H1 (cell line): Measurements from ENCODE around the gene DPYD. TPM values are rescaled to one million over a fixed set of nuclear protein-coding genes. Genes with fewer than 3 reads are reported as not detected.

Experiments
- CTCF ChIA-PET: fragments of 300-600 bp; sonication (Branson Sonifier 250); formaldehyde crosslinking; loops from one replicate; lab custom pipeline; 2021; ENCODE audit not compliant: partially characterized antibody; lab: Charles Lee
- POLR2A ChIA-PET: fragments of 300-600 bp; sonication (Branson Sonifier 250); formaldehyde crosslinking; loops from one replicate; lab custom pipeline; 2021; ENCODE audit warnings: inconsistent platforms; ENCODE audit not compliant: partially characterized antibody; lab: Charles Lee
- DNase-seq, 2 experiments: peaks; one replicate each; pipeline versions ENCODE4 v3.0.0 to v3.0.0-alpha.2; 2010 to 2022; ENCODE audit warnings: low spot score in 2 of 2, low read depth in 1 of 2, mixed read lengths in 1 of 2
- FAIRE-seq: peaks from 2 replicates; lab custom pipeline; 2011; peaks lifted over from hg19 to GRCh38; lab: Jason Lieb, UNC
- H2AFZ ChIP-seq: 2 replicates; pipeline ENCODE4 v1.8.1; 2012; ENCODE audit warnings: low read length, inconsistent platforms
- H2AK5ac ChIP-seq: 2 replicates; pipeline ENCODE4 v1.6.1; 2013; ENCODE audit warnings: low read depth, low read length
- H2BK120ac ChIP-seq: replicated peaks from 2 replicates; pipeline ENCODE3; 2013; ENCODE audit warnings: low read depth, low read length, inconsistent platforms
- H2BK12ac ChIP-seq: 2 replicates; pipeline ENCODE4 v1.6.1; 2013; ENCODE audit warnings: low read depth, low read length
- H2BK15ac ChIP-seq: 2 replicates; pipeline ENCODE4 v1.6.1; 2013; ENCODE audit warnings: low read length
- H2BK20ac ChIP-seq: 2 replicates; pipeline ENCODE4 v1.6.1; 2013; ENCODE audit warnings: low read length
- H2BK5ac ChIP-seq: 2 replicates; pipeline ENCODE4 v1.6.1; 2013; ENCODE audit warnings: low read depth, low read length
- H3K14ac ChIP-seq: 2 replicates; pipeline ENCODE4 v1.6.1; 2013; ENCODE audit warnings: inconsistent platforms; ENCODE audit not compliant: insufficient read length
- H3K18ac ChIP-seq: 2 replicates; pipeline ENCODE4 v1.6.1; 2013; ENCODE audit warnings: low read length; ENCODE audit errors: extremely low read depth
- H3K23ac ChIP-seq: 2 replicates; pipeline ENCODE4 v1.6.1; 2013; ENCODE audit warnings: inconsistent platforms; ENCODE audit not compliant: insufficient read length
- H3K23me2 ChIP-seq: 2 replicates; pipeline ENCODE4 v1.6.1; 2013; ENCODE audit warnings: low read depth, low read length
- H3K27ac ChIP-seq: 2 replicates; pipeline ENCODE4 v1.6.1; 2011; ENCODE audit warnings: low read depth, low read length, inconsistent platforms
- H3K27me3 ChIP-seq, 4 experiments: replicated peaks in 1 of 4; 1 replicate in 1 of 4; 2 replicates in 3 of 4; pipeline versions ENCODE4 v1.6.1 to v1.8.1; 2011 to 2013; ENCODE audit warnings: low read length in 3 of 4, mild to moderate bottlenecking in 3 of 4, inconsistent platforms in 2 of 4, mixed read lengths in 2 of 4, moderate library complexity in 1 of 4; ENCODE audit not compliant: control insufficient read depth in 3 of 4, insufficient read depth in 3 of 4; ENCODE audit errors: extremely low read depth in 1 of 4
- H3K36me3 ChIP-seq, 4 experiments: 2 replicates each; pipeline versions ENCODE4 v1.6.1 to v1.8.1; 2011 to 2013; ENCODE audit warnings: mild to moderate bottlenecking in 4 of 4, low read length in 3 of 4, moderate library complexity in 2 of 4, control low read depth in 1 of 4, inconsistent platforms in 1 of 4; ENCODE audit not compliant: insufficient read depth in 4 of 4, control insufficient read depth in 2 of 4
- H3K4ac ChIP-seq: replicated peaks from 2 replicates; pipeline ENCODE3; 2013; ENCODE audit warnings: low read length, low read depth, mixed read lengths, inconsistent platforms; ENCODE audit not compliant: insufficient read length
- H3K4me1 ChIP-seq, 4 experiments: replicated peaks in 1 of 4; 1 replicate in 1 of 4; 2 replicates in 3 of 4; pipeline versions ENCODE4 v1.6.1 to v1.8.1; 2011 to 2013; ENCODE audit warnings: low read length in 3 of 4, inconsistent platforms in 2 of 4, mixed read lengths in 1 of 4; ENCODE audit not compliant: insufficient read depth in 4 of 4, control insufficient read depth in 3 of 4
- H3K4me2 ChIP-seq, 2 experiments: 2 replicates each; pipeline versions ENCODE4 v1.6.1 to v1.8.1; 2011 to 2013; ENCODE audit warnings: low read depth in 2 of 2, low read length in 2 of 2, control low read depth in 1 of 2, inconsistent platforms in 1 of 2, mild to moderate bottlenecking in 1 of 2; ENCODE audit not compliant: insufficient read depth in 1 of 2
- H3K4me3 ChIP-seq, 4 experiments: fragments of 200-600, 300-600 bp in 1 of 4; sonication (generic), shearing (Covaris generic), sonication (Bioruptor Twin) in 1 of 4; 2 replicates each; pipeline versions ENCODE4 v1.5.1 to v1.8.1; 2011 to 2016; ENCODE audit warnings: low read length in 4 of 4, low read depth in 3 of 4, control low read depth in 2 of 4, inconsistent platforms in 2 of 4, mild to moderate bottlenecking in 2 of 4, mixed read lengths in 1 of 4, moderate library complexity in 1 of 4; ENCODE audit not compliant: insufficient read depth in 2 of 4; ENCODE audit errors: extremely low read depth in 1 of 4
- H3K56ac ChIP-seq: replicated peaks from 2 replicates; pipeline ENCODE3; 2013; ENCODE audit warnings: low read depth, mild to moderate bottlenecking, mixed read lengths, low read length, inconsistent platforms; ENCODE audit not compliant: insufficient read length
- H3K79me1 ChIP-seq: 2 replicates; pipeline ENCODE4 v1.6.1; 2013; ENCODE audit warnings: low read depth, low read length, control low read depth
- H3K79me2 ChIP-seq, 2 experiments: 2 replicates each; pipeline versions ENCODE4 v1.6.1 to v1.8.1; 2012 to 2013; ENCODE audit warnings: low read length in 2 of 2, mild to moderate bottlenecking in 2 of 2, inconsistent platforms in 1 of 2; ENCODE audit not compliant: insufficient read depth in 2 of 2, control insufficient read depth in 1 of 2
- H3K9ac ChIP-seq, 4 experiments: replicated peaks in 1 of 4; 1 replicate in 1 of 4; 2 replicates in 3 of 4; pipeline versions ENCODE4 v1.6.1 to v1.8.1; 2011 to 2013; ENCODE audit warnings: low read depth in 3 of 4, low read length in 3 of 4, control low read depth in 2 of 4, mild to moderate bottlenecking in 2 of 4, moderate library complexity in 2 of 4, inconsistent platforms in 1 of 4; ENCODE audit errors: extremely low read depth in 1 of 4
- H3K9me3 ChIP-seq, 2 experiments: 2 replicates each; pipeline versions ENCODE4 v1.6.1 to v1.8.1; 2012 to 2013; ENCODE audit warnings: mild to moderate bottlenecking in 2 of 2, moderate library complexity in 2 of 2, control low read depth in 1 of 2, inconsistent platforms in 1 of 2, low read depth in 1 of 2, low read length in 1 of 2, mixed read lengths in 1 of 2; ENCODE audit not compliant: insufficient read depth in 2 of 2
- H4K20me1 ChIP-seq, 2 experiments: replicated peaks in 1 of 2; 2 replicates each; pipeline versions ENCODE3 to v1.8.1; 2011 to 2013; ENCODE audit warnings: inconsistent platforms in 2 of 2, low read length in 2 of 2, mild to moderate bottlenecking in 1 of 2; ENCODE audit not compliant: insufficient read depth in 2 of 2, control insufficient read depth in 1 of 2
- H4K5ac ChIP-seq: 2 replicates; pipeline ENCODE4 v1.6.1; 2013; ENCODE audit warnings: low read length, low read depth, mixed read lengths, inconsistent platforms; ENCODE audit not compliant: insufficient read length
- H4K8ac ChIP-seq: 2 replicates; pipeline ENCODE4 v1.8.0; 2013; ENCODE audit warnings: mild to moderate bottlenecking, moderate library complexity, low read length, inconsistent platforms; ENCODE audit not compliant: insufficient read depth; ENCODE audit errors: extremely low read depth
- H4K91ac ChIP-seq: replicated peaks from 2 replicates; pipeline ENCODE3; 2013; ENCODE audit warnings: low read length, mixed read lengths, inconsistent platforms; ENCODE audit not compliant: insufficient read length
- ATF2 ChIP-seq: IDR thresholded peaks from 2 replicates; pipeline ENCODE4 v1.6.1; 2012; ENCODE audit warnings: low read length, inconsistent platforms
- BCL11A ChIP-seq, 2 experiments: IDR thresholded peaks; one replicate each; pipeline ENCODE4 v1.6.1; 2011; ENCODE audit warnings: low read depth in 2 of 2, low read length in 2 of 2, mild to moderate bottlenecking in 2 of 2
- CHD2 ChIP-seq: IDR thresholded peaks from 2 replicates; pipeline ENCODE4 v1.6.1; 2012; ENCODE audit warnings: low read length, improper control_type of control experiment
- FOSL1 ChIP-seq: IDR thresholded peaks from 2 replicates; pipeline ENCODE4 v1.6.1; 2011; ENCODE audit warnings: mild to moderate bottlenecking, low read depth, low read length, moderate library complexity; ENCODE audit not compliant: insufficient read depth
- JUN ChIP-seq: IDR thresholded peaks from 2 replicates; pipeline ENCODE4 v1.6.1; 2011; ENCODE audit warnings: low read depth, mild to moderate bottlenecking, improper control_type of control experiment, low read length
- JUND ChIP-seq: IDR thresholded peaks from 2 replicates; pipeline ENCODE4 v1.6.1; 2011; ENCODE audit warnings: mild to moderate bottlenecking, improper control_type of control experiment, low read length
- KDM4A ChIP-seq: IDR thresholded peaks from one replicate; pipeline ENCODE4 v1.7.1; 2012; ENCODE audit warnings: low read depth, mild to moderate bottlenecking, moderate library complexity, low read length, inconsistent platforms; ENCODE audit not compliant: severe bottlenecking
- MAFK ChIP-seq: IDR thresholded peaks from 2 replicates; pipeline ENCODE4 v1.6.1; 2012; ENCODE audit warnings: low read depth, mild to moderate bottlenecking, improper control_type of control experiment, low read length
- POLR2A ChIP-seq, 2 experiments: IDR thresholded peaks; 1 replicate in 1 of 2; 2 replicates in 1 of 2; pipeline ENCODE4 v1.6.1; 2011; ENCODE audit warnings: low read depth in 2 of 2, low read length in 2 of 2, mild to moderate bottlenecking in 2 of 2; ENCODE audit errors: control extremely low read depth in 1 of 2
- RXRA ChIP-seq: IDR thresholded peaks from 2 replicates; pipeline ENCODE4 v1.6.1; 2011; ENCODE audit warnings: low read depth, mild to moderate bottlenecking, low read length, moderate library complexity; ENCODE audit not compliant: insufficient read depth
- SUZ12 ChIP-seq: fragments of 200-600 bp; sonication (generic); IDR thresholded peaks from 2 replicates; pipeline ENCODE4 v1.6.1; 2012; ENCODE audit warnings: mild to moderate bottlenecking, inconsistent platforms, low read length, moderate library complexity, mixed read lengths
- TBP ChIP-seq: IDR thresholded peaks from 2 replicates; pipeline ENCODE4 v1.6.1; 2011; ENCODE audit warnings: low read depth, low read length, improper control_type of control experiment
- USF2 ChIP-seq: IDR thresholded peaks from 2 replicates; pipeline ENCODE4 v1.6.1; 2011; ENCODE audit warnings: low read length, improper control_type of control experiment
- WGBS, 2 experiments: shearing (Covaris generic) in 1 of 2; methylation state at CpG; one replicate each; pipeline versions ENCODE4 v1.1.6 to v1.1.7; 2013 to 2015; ENCODE audit warnings: low lambda C conversion rate in 2 of 2, mixed read lengths in 2 of 2, inconsistent platforms in 1 of 2, low coverage in 1 of 2, missing lambda C conversion rate in 1 of 2; ENCODE audit not compliant: insufficient replicate concordance in 2 of 2, insufficient coverage in 1 of 2, insufficient read length in 1 of 2; ENCODE audit errors: extremely low coverage in 1 of 2, missing lambda C conversion rate in 1 of 2; 5-methylcytosine and 5-hydroxymethylcytosine counted together
- polyA plus RNA-seq, 7 experiments: library from polyadenylated mRNA; depleted of rRNA in 3 of 7; stranded (reverse) in 5 of 7; unstranded in 2 of 7; fragments of >200 nt in 5 of 7; fragments of 200-250 nt in 2 of 7; gene quantifications; 1 replicate in 5 of 7; 2 replicates in 1 of 7; 4 replicates in 1 of 7; pipeline versions ENCODE4 v1.2.1 to v1.2.3, GENCODE V29; 2011 to 2013; ENCODE audit warnings: missing spikeins in 2 of 7, mixed read lengths in 2 of 7
- total RNA-seq: library from RNA; stranded (reverse); fragmentation: NEBNext Ultra II Directional; extraction: Animal tissue kit (Norgen Biotek cat#: 25700); gene quantifications from 2 replicates; pipeline ENCODE4 v1.2.1, GENCODE V29; 2021

Gene DPYD
- total and polyA plus RNA-seq, 2 of the 8 experiments (the other 6 are each of a cell fraction or from before 2014, with no cell fraction given) = 0.29 to 0.73 TPM

- Histone ChIP-seq H3K79me2 (no peaks in the 10 kb centered on the region), H4K8ac (no peak overlapping the region), H3K27ac (no peak overlapping the region), H4K20me1 (no peaks in the 10 kb centered on the region), H3K4me3 (no peak overlapping the region), H3K18ac (no peak overlapping the region), H3K4ac (no peak overlapping the region), H2BK15ac (no peak overlapping the region), H2BK20ac (no peak overlapping the region), H4K5ac (no peak overlapping the region), H4K91ac (no peak overlapping the region), H3K4me1 (no peaks in the 10 kb centered on the region), H2AFZ (peak overlapping the region; percentile 11; the same call in 1 of the 2 replicates), H3K56ac (no peak overlapping the region), H2BK5ac (no peak overlapping the region), H3K9ac (no peak overlapping the region), H3K23ac (no peak overlapping the region), H2BK120ac (no peak overlapping the region), H3K14ac (no peak overlapping the region), H3K79me1 (no peaks in the 10 kb centered on the region), H2BK12ac (no peak overlapping the region), H3K4me2 (no peak overlapping the region), H2AK5ac (no peak overlapping the region), H3K27me3 (no peaks in the 10 kb centered on the region), H3K23me2 (no peaks in the 10 kb centered on the region), H3K36me3 (no peaks in the 10 kb centered on the region), H3K9me3 (no peaks in the 10 kb centered on the region)
- POLR2A ChIA-PET = no interaction called here
- FAIRE-seq (no peak), DNase-seq (no peak)
- 94% methylated on average over 4 of the region's 4 CpGs; no CpG with 5 or more reads in 1 of the 2 experiments for WGBS, 2 experiments
- CTCF ChIA-PET = no interaction called here
- TF ChIP-seq TBP = no peak
- no peak for TF ChIP-seq JUN
- no peak for TF ChIP-seq KDM4A
- TF ChIP-seq ATF2 = no peak
- TF ChIP-seq MAFK = no peak
- TF ChIP-seq USF2 = no peak
- no peak for TF ChIP-seq BCL11A (IDR thresholded peaks at IDR 0.05; ENCODE audit: low read depth in 2 of 2, low read length in 2 of 2)
- TF ChIP-seq RXRA = no peak
- TF ChIP-seq CHD2 = no peak
- TF ChIP-seq JUND = no peak
- no peak for TF ChIP-seq SUZ12
- no peak for TF ChIP-seq POLR2A (IDR thresholded peaks at IDR 0.05; ENCODE audit: control extremely low read depth in 1 of 2, low read depth in 2 of 2, low read length in 2 of 2)
- no peak for TF ChIP-seq FOSL1
Measured at GRCh38 chr1:97943354-97943753, 22.5 kb upstream of the DPYD start.
